ENCODE data around the gene SPRED3.
"Not testable (repeated sequence)": the region's sequence is repeated elsewhere in the genome, so short reads cannot be mapped to it uniquely, and the experiment has no call there.

The SPRED3 gene

GRCh38 chr19:38392707-38393308 lies 4.3 kb downstream of the SPRED3 start:
- DNase-seq = no peak

GRCh38 chr19:38394488-38394887 lies 6.0 kb downstream of the SPRED3 start:
- peak; percentile 75 for DNase-seq

GRCh38 chr19:38395381-38396114 lies 7.1 kb downstream of the SPRED3 start:
- peak; percentile 62 for DNase-seq

DNA sequence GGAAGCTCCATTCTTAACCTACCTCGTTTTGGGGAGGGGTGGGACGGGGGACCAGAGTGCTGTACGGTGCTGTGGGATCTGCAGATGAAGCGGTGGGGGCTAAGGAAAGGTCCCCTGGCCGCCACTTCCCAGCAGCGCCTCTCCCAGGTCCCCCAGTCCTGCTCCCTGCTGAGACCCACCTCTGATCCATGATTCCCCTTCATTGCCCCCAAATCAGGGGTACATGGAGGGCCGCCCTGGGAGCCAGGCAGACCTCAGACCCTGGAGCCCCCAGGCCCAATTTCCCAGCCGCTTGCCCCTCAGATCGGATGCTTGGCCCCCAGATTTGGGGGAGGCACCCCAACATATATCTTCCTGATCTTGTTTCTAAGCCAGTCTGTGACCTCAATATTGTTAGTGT lies 10.6 kb downstream of the SPRED3 start:
- DNase-seq = no peak

GRCh38 chr19:38399537-38399936 lies 11.0 kb downstream of the SPRED3 start:
- DNase-seq = no peak

GRCh38 chr19:38400361-38400760 lies 11.9 kb downstream of the SPRED3 start:
- DNase-seq = no peak

DNA sequence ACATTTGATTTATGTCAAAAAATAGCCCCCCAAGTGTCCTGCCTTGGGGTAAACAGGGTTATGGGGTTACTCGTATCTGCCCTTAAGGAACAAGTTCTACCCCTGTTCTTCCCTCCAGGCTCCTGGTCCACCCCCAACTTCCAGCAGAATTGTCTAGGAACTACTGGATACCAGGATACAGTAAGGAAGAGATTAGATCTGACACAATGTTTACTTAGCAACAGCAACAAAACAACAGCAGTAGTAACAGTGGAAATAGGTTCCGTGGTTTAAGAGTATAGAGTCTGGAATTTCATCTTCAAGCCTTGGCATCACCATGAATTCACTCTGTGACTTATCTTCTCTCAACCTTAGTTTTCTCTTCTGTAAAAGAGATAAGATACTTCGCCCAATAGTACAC lies 12.7 kb downstream of the SPRED3 start:
- DNase-seq = no peak

DNA sequence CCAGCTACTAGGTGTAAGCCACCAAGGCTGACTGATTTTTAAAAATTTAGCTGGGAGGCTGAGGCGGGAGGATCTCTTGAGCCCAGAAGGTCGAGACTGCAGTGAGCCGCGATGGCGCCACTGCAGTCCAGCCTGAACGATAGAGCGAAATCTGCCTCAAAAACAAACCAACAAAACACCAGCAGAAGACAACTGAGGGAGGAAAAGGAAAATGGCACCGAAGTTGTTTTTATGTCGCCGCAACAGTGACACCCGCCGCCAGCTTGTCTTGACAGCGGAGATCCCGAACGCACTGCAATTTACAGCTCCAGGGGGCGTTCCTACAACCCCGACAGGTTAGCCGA lies 14.1 kb downstream of the SPRED3 start:
- no peak for DNase-seq

GRCh38 chr19:38402967-38403674 lies 14.6 kb downstream of the SPRED3 start, which contains the start of gene FAM98C:
Gene FAM98C, plus strand, starts transcription at chr19:38403093. Its CDS starts 61 bp downstream, at chr19:38403154.
- DNase-seq = peak; percentile 97

DNA sequence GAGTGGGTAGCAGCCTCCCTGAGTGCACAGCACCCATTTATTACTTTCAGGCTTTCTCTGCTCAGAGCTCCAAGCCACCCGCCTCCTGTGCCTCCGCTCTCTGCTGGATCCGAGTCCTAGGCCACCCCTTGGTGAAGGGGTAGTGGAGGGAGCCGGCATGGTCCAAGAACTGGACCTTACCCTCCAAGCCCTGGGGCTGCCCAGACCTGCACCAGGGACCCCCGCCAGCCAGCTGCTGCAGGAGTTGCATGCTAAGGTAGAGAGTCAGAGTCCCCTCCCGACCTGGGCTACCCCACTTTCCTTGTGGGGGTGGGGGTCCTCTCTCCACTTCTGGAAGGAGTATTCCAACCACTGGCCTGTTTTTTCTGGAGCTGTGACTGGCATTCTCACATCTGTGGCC lies 16.4 kb downstream of the SPRED3 start:
- no peak for DNase-seq

- DNase-seq = no peak
Measured at GRCh38 chr19:38405276-38405675, 16.8 kb downstream of the SPRED3 start.

DNA sequence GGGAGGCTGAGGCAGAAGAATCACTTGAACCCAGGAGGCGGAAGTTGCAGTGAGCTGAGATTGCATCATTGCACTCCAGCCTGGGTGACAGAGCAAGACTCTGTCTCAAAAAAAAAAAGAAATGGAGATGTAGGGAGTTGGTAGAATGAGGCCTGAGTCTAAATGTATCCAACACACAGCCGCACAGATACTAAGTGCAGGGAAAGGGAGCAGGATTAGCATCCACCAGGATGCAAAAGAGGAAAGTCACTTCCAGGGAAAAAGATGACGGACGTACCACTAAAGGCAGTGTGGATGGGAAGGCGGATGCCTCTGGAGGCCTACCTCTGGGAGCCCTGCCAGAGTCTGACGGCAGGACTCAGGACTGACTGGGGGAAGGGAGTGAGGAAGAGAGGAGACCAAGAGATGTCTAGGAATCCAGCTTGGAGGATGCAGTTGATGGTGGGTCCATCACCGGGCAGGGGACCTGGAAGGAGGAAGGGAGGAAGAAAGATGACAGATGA lies 21.2 kb downstream of the SPRED3 start:
- no peak for DNase-seq

DNA sequence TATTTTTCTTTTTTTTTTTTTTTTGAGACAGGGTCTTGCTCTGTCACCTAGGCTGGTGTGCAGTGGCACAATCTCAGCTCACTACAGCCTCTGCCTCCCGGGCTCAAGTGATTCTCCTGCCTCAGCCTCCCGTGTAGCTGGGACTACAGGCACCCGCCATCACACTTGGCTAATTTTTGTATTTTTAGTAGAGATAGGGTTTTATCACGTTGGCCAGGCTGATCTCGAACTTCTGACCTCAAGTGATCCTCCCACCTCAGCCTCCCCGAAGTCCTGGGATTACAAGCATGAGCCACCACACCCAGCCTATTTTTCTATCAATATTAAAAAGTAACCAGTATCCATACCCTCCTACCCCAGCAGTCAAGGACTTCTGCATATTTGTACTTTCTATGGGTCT lies 21.9 kb downstream of the SPRED3 start:
- DNase-seq = not testable (repeated sequence)

DNA sequence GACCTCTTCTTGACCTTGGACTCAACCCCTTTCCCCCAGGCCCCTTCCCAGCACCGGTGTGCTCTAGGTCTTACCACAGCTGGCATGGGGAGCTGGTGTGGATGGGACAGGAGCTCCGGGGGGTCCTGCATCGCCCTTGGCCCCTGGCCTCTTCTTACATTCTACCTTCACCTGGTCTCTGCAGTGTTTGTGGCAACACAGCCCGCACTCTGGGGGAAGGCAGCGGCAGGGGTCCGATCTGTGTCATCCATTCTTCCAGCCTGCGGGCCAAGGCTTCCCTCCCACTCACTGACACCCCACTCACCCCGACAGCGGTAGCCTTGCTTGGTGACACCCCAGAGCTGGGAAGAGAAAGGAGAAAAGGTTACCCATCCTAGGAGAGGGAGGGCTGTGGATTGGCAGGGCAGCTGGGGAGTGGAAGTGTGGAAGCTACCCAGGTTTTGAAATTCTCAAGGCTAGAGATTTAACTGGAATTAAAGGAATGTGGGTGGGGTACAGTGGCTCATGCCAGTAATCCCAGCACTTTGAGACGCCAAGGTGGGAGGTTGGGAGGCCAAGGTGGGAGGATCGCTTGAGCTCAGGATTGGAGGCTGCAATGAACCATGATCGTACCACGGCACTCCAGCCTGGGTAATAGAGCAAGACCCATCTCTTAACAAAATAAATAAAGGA lies 22.7 kb downstream of the SPRED3 start:
- no peak for DNase-seq

DNA sequence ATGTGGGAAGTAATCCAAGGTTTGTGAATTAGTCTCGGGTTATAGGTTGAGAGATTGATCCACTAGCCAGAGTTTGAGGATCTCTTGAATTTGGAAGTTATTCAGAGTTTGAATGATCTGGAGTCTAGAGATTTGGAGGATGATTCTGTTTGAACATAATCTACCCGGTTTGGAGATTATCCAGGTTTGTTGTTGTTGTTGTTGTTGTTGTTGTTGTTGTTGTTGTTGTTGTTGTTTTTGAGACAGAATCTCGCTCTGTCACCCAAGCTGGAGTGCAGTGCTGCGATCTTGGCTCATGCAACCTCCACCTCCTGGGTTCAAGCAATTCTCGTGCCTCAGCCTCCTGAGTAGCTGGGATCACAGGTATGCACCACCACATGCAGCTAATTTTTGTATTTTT lies 23.4 kb downstream of the SPRED3 start:
- not testable (repeated sequence) for DNase-seq

- DNase-seq = no peak
Measured at GRCh38 chr19:38412491-38412890, 24.0 kb downstream of the SPRED3 start.

DNA sequence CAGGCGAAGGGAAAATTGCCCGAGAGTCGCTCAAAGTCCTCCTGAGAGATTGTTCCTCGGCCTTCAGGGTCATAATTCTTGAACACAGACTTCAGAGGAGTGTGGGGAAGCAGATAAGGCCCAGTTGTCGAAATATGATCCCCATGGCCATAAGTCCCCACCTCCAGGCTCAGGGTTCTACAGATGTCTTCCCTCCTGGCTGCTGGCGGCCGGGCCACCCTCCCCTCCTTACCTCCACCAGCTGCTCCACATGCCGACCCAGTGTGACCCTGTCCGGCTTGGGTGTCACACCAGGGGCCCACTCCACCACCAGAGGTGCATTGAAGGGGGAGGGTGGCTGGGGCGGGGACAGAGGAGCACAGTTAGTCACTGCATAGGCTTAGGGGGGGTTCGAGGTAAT lies 24.5 kb downstream of the SPRED3 start:
- DNase-seq = no peak

DNA sequence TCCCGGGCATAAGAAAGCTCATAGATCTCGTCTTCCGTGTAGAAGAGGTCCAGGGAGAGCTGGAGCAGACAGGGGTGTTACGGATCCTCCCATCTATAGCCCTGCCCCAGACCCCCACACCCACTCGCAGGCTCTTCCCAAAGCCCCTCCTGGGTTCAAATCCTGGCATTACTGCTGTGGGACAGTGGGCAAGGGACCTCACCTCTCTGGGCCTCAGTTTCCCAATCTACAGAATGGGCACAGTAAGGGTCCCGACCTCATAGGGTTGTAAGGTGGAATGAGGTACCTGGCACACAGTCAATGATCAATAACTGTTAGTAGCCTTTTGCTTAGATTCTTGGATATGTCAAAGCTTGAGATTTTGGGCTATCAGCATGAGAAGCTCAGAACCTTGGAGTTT lies 24.9 kb downstream of the SPRED3 start:
- no peak for DNase-seq

DNA sequence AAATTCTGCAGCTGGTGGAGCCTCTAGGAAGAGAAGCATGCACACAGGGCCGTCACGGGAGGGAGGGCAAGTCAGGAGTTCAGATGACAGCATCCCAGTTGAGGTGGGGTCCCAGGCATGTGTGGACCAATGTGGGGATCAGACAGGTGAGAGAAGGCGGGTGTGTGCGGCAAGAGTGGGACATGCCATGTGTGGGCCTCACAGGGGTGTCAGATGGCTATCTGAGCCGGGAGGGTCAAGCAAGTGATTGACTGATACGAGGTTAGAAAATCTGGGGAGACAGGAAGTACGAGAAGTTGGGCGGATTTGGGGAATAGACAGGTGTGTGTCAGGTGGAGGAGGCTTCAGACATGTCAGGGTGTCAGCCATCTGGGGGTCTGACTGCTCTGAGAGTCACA lies 28.6 kb downstream of the SPRED3 start:
- no peak for DNase-seq

DNA sequence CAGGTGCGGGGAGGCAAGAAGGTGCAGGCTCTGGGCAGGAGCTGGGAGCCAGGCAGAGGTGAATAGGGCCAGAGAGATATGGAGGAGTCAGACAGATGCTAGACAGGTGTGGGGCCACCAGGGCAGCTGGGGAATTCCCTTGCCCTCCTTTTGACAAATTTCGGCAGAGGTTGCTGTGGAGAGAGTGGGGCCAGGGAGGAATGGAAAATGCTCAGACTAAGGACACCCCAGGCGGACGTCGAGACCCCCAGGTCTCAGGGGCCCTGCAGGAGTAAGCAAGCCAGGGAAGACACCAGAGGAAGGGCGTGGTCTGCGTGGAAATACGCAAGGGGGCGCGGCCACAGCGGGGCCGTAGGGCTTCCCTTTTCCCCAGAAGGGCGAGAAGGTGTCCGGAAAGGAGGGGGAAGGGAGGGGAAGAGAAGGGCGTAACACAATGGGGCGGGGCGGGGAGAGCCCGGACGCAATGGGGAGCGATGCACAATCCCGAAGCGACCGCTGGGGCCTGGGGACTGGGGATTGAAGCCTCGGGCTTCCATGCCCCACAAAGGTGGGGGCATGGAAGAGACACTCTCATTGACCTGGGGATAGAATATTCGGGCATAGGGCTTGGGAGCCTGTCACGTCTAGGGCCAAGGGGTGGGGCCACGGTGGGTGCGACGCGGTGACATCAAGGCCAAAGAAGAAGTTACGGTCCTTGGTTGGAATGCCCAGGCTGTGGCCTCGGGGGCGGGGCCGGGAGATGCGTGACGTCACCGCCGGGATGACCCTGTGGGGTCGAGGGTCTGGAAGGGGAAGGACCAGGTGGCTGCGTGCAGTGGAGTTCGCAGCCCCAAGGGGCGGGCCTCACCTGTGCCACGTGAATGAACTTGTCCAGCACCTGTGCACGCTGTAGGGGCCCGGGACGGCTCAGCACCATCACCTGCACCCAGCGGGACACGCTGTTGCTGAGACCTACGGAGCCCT lies 29.3 kb downstream of the SPRED3 start:
- peak; percentile 59 for DNase-seq

DNA sequence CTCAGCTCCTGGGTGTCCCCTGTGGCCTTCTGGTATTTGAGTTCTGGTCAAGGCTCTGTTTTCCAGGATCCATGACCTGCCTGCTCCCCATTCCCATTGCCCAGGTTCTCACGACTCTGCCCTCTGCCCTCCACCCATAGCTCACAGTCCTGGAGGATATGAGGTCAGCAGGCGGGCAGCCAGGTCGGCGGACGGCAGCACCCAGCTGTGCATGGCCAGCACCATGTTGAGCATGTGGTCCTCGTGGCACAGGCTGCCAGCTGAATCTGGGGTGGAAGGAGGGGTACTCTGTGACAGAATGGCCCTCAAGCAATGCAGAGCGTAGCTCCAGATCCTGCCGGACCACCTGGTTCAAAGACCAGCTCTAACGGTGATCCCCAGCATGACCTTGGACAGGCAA lies 32.4 kb downstream of the SPRED3 start:
- DNase-seq = no peak

DNA sequence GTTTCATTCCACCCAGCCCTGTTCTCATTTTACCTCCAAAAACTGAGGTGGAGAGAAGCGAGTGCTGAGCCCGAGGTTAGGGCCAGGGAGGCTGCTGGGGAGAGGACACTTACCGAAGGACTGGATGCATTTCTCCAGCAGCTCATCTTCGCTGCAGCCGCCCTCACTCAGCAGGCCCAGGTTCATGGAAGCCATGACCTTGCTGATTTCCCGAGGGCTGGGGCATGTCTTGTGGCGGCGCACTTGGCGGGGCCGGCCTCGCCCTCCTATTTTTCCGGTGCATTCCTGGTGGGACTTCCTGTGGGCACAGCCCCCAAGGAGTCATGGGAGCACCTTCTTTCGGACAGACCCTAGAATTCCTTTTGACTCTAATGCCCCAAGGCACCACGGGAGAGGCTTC lies 33.4 kb downstream of the SPRED3 start:
- no peak for DNase-seq
